SK-N-SH treated with all-trans-retinoic acid at 6 μM for 48 hours (cell line): ENCODE measurements around the gene SPON1.
"Not testable (repeated sequence)": the region's sequence is repeated elsewhere in the genome, so short reads cannot be mapped to it uniquely, and the experiment has no call there.

Source experiments
- ARNTL ChIP-seq: fragments of 450-650 bp; formaldehyde crosslinking; IDR thresholded peaks from 2 replicates; pipeline ENCODE4 v1.5.0; 2020; ENCODE audit warnings: low read depth, mild to moderate bottlenecking, moderate library complexity, borderline replicate concordance
- BACH2 ChIP-seq: fragments of 250-450 bp; sonication (Bioruptor Pico); IDR thresholded peaks from 2 replicates; pipeline ENCODE4 v1.9.0; 2021; ENCODE audit warnings: mild to moderate bottlenecking, borderline replicate concordance
- PPARA ChIP-seq: fragments of 250-450 bp; sonication (Bioruptor Pico); IDR thresholded peaks from 2 replicates; pipeline ENCODE4 v1.5.0; 2020; ENCODE audit warnings: mild to moderate bottlenecking, borderline replicate concordance
- RARB ChIP-seq: fragments of 250-450 bp; sonication (Bioruptor Pico); IDR thresholded peaks from 2 replicates; pipeline ENCODE4 v1.8.0; 2021; ENCODE audit warnings: mild to moderate bottlenecking, moderate library complexity
- TOX ChIP-seq: fragments of 250-450 bp; sonication (Bioruptor Pico); IDR thresholded peaks from 2 replicates; pipeline ENCODE4 v1.8.0; 2021; ENCODE audit warnings: mild to moderate bottlenecking, moderate library complexity, borderline replicate concordance
- ZNF70 ChIP-seq: fragments of 450-650 bp; formaldehyde crosslinking; IDR thresholded peaks from 2 replicates; pipeline ENCODE4 v1.5.0; 2020; ENCODE audit warnings: mild to moderate bottlenecking, moderate library complexity

GRCh38 chr11:14154103-14154502, 191.6 kb downstream of the SPON1 start:
- TF ChIP-seq ARNTL (CRISPR knock-in tag); PPARA (CRISPR knock-in tag); RARB; BACH2 (CRISPR knock-in tag); ZNF70 (CRISPR knock-in tag); TOX (CRISPR knock-in tag): not testable (repeated sequence)
